Measurements from ENCODE around the gene SLC25A22.

SLC25A22 gene

DNA sequence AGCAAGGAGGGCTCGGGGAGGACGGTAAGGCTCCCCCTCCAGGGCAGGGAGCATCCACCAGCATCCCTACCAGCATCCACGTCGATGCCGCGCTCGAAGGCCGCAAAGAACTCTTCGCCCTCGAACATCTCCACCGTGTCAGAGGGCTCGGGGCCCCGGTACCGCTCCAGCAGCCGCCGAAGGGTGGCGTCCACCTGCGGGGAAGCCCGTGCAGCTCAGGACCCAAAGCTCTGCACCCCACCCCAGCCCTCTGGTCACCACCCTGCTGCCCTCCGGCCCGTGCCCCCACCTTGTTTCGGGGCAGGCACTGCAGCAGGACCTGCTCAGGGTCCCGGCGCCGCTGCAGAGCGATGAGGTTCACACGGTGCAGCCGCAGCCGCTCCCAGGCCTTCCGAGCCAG lies 2.4 kb upstream of the SLC25A22 start:
- no peak for TF ChIP-seq CREB1 (IDR thresholded peaks at IDR 0.05; ENCODE audit: low read depth)
- TF ChIP-seq FOXM1 (IDR thresholded peaks at IDR 0.05; ENCODE audit: borderline replicate concordance, low read depth): no peak
- TF ChIP-seq NFIC (IDR thresholded peaks at IDR 0.05): no peak
- TF ChIP-seq YY1 (IDR thresholded peaks at IDR 0.05; ENCODE audit: low read depth): no peak
- no peak for TF ChIP-seq REST (IDR thresholded peaks at IDR 0.05; ENCODE audit: low read depth)
- TF ChIP-seq TEAD4 (IDR thresholded peaks at IDR 0.05): no peak
- no peak for TF ChIP-seq EGR1 (IDR thresholded peaks at IDR 0.05)
- no peak for TF ChIP-seq TCF12 (IDR thresholded peaks at IDR 0.05; ENCODE audit: low read depth)
- TF ChIP-seq, protein P1, sequence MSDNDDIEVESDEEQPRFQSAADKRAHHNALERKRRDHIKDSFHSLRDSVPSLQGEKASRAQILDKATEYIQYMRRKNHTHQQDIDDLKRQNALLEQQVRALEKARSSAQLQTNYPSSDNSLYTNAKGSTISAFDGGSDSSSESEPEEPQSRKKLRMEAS (IDR thresholded peaks at IDR 0.05): no peak
- TF ChIP-seq RAD21 (IDR thresholded peaks at IDR 0.05; ENCODE audit: low read depth): no peak
- TF ChIP-seq EP300 (IDR thresholded peaks at IDR 0.05; ENCODE audit: borderline replicate concordance): no peak
- TF ChIP-seq, protein P2, sequence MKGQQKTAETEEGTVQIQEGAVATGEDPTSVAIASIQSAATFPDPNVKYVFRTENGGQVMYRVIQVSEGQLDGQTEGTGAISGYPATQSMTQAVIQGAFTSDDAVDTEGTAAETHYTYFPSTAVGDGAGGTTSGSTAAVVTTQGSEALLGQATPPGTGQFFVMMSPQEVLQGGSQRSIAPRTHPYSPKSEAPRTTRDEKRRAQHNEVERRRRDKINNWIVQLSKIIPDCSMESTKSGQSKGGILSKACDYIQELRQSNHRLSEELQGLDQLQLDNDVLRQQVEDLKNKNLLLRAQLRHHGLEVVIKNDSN (IDR thresholded peaks at IDR 0.05): no peak
- TF ChIP-seq ZBTB7A (IDR thresholded peaks at IDR 0.05; ENCODE audit: low read depth): no peak
- no peak for TF ChIP-seq TAF1 (IDR thresholded peaks at IDR 0.05; ENCODE audit: low read depth)
- no peak for TF ChIP-seq CEBPB (IDR thresholded peaks at IDR 0.05)

DNA sequence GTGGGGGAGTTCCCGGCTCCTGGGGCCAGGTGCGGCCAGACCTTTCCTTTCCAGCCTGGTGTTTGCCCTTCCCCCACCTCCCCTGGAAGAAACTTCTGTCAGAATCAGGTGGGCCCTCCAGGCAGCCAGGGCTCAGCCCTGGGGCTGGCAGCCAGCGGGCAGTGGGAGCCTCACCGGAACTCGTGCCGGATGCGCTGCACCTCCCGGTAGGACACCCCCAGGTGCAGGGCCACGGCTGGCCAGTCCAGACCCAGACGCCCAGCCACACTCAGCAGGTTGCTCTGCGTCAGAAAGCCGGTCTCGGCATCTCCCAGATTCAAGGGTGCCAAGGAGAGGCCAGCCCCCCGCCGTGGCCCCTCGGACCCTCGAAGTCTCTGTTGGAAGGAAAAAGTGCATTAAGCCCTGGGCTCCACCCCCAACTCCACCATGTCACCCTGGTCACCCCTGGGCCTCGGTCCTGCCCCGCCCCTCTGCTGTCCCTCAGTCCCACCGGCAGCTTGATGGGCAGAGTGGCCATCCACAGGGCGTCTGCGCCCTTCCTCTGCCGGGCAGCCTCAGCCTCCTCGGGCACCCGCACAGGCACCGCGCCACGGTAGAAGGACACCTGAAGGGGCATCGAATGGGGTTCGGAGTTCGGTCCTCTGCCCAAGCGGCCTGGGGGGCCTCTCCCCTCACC lies 1.7 kb upstream of the SLC25A22 start:
- TF ChIP-seq FOXM1 (IDR thresholded peaks at IDR 0.05; ENCODE audit: borderline replicate concordance, low read depth) (no peak), ZBTB7A (IDR thresholded peaks at IDR 0.05; ENCODE audit: low read depth) (no peak), YY1 (IDR thresholded peaks at IDR 0.05; ENCODE audit: low read depth) (no peak), NFIC (IDR thresholded peaks at IDR 0.05) (no peak), REST (IDR thresholded peaks at IDR 0.05; ENCODE audit: low read depth) (no peak), EP300 (IDR thresholded peaks at IDR 0.05; ENCODE audit: borderline replicate concordance) (no peak), TEAD4 (IDR thresholded peaks at IDR 0.05) (no peak), CEBPB (IDR thresholded peaks at IDR 0.05) (no peak), TAF1 (IDR thresholded peaks at IDR 0.05; ENCODE audit: low read depth) (no peak), EGR1 (IDR thresholded peaks at IDR 0.05) (no peak), CREB1 (IDR thresholded peaks at IDR 0.05; ENCODE audit: low read depth) (no peak), TCF12 (IDR thresholded peaks at IDR 0.05; ENCODE audit: low read depth) (no peak), RAD21 (IDR thresholded peaks at IDR 0.05; ENCODE audit: low read depth) (no peak)
- TF ChIP-seq, protein P2 (IDR thresholded peaks at IDR 0.05): no peak
- TF ChIP-seq, protein P1 (IDR thresholded peaks at IDR 0.05): no peak

GRCh38 chr11:797296-798092 lies 587 bp downstream of the SLC25A22 start:
- TF ChIP-seq EGR1 (IDR thresholded peaks at IDR 0.05) (peak; percentile 37; the same call in 1 of the 2 replicates), ZBTB7A (IDR thresholded peaks at IDR 0.05; ENCODE audit: low read depth) (peak; percentile 35; the same call in 1 of the 2 replicates), TAF1 (IDR thresholded peaks at IDR 0.05; ENCODE audit: low read depth) (peak; percentile 39; the same call in 1 of the 2 replicates)
- TF ChIP-seq, protein P2 (IDR thresholded peaks at IDR 0.05): no peak; the same call in 1 of the 2 replicates
- TF ChIP-seq, protein P1 (IDR thresholded peaks at IDR 0.05): peak; percentile 82

DNA sequence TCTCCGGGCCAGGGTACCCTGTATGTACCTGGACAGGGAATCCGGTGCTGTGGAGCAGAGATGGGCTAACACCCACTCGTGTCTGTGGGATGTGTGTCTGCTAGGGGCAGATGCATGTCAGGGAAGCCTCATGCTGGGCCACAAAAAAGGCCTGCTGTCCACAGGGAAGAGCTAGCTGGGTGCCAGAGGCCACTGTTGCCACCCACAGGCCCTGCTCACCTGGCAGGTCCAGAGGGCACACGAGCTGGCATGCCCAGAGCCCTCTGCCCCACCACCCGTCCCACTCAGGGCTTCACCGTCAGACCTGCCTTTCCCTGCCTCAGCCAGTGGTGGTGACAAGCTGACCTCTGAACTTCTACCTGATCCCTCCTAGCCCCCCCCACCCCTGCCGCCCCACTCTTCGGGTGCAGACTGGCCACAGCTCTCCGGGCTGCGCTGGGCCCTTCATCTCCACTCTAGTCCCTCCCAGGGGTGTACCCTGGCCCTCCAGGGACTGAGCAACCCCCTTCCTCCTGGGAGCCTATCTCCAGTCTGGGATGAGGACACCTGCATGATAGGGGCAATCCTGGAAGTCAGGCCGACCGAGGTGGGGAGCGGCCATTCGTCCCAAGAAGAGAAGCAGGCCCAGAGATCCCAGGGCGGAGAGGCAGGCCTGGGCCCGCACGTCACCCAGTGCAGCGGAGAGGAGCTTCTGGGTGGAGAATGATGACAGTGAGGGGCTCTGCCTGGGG lies 1.4 kb downstream of the SLC25A22 start:
- TF ChIP-seq EP300 (IDR thresholded peaks at IDR 0.05; ENCODE audit: borderline replicate concordance) (no peak), YY1 (IDR thresholded peaks at IDR 0.05; ENCODE audit: low read depth) (no peak), ZBTB7A (IDR thresholded peaks at IDR 0.05; ENCODE audit: low read depth) (no peak), EGR1 (IDR thresholded peaks at IDR 0.05) (no peak), FOXM1 (IDR thresholded peaks at IDR 0.05; ENCODE audit: borderline replicate concordance, low read depth) (no peak), CREB1 (IDR thresholded peaks at IDR 0.05; ENCODE audit: low read depth) (no peak), REST (IDR thresholded peaks at IDR 0.05; ENCODE audit: low read depth) (no peak), NFIC (IDR thresholded peaks at IDR 0.05) (no peak), CEBPB (IDR thresholded peaks at IDR 0.05) (no peak), TEAD4 (IDR thresholded peaks at IDR 0.05) (no peak), RAD21 (IDR thresholded peaks at IDR 0.05; ENCODE audit: low read depth) (no peak)
- TF ChIP-seq, protein P1 (IDR thresholded peaks at IDR 0.05): no peak
